ENCODE data around the gene SKIC8. TPM values are rescaled to one million over a fixed set of nuclear protein-coding genes. Genes with fewer than 3 reads are reported as not detected.

The SKIC8 gene
- 66.5 and 73.3 TPM in 2 replicates for total RNA-seq

GRCh38 chr15:78299101-78299930 is at the start of gene SKIC8:
TSS of gene SKIC8 (minus strand) at chr15:78299609. CDS start at chr15:78295686, 3,923 bp downstream.

GRCh38 chr15:78340231-78341056 is 41.0 kb upstream of the SKIC8 start, which contains the start of gene CRABP1:
TSS of gene CRABP1 (plus strand) at chr15:78340353. CDS start at chr15:78340429, 76 bp downstream.

DNA sequence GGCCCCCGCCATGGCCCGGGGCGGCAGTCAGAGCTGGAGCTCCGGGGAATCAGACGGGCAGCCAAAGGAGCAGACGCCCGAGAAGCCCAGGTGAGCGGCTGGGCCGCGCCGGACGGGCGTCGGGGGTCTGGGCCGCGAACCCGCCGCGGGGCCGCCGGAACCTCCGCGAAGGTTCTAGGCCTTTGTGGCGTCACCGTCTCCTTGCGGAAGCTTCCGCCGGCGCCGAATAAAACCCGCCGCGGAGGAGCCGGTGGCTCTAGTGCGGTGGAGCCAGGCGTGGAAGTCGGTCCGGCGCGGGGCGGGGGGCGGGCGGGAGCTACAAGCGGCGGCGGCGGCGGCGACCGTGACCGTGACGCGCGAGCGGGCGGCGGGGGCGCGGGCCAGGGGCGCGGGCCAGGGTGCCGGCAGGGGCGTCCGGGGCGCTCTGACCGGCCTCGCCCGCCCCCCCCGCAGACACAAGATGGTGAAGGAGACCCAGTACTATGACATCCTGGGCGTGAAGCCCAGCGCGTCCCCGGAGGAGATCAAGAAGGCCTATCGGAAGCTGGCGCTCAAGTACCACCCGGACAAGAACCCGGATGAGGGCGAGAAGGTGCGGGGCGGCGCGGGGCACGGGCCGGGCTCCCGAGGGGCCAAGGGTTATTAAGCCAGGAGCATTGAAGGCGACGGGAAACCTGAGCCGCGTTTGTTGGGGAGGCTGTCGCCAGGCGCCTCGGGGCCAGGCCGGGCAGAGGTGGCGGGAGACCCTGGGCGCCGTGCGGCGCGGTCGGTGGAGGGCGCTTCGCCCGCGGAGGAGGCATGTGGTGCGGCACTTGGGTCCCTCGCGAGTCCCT is 34.9 kb downstream of the SKIC8 start, which contains the start of gene DNAJA4:
Gene DNAJA4, plus strand, starts transcription at position 259 of the 833 bp plus-strand sequence. Its CDS starts 202 bp downstream, at position 461.

GRCh38 chr15:78234515-78235040 is 64.8 kb downstream of the SKIC8 start, which contains the start of gene ACSBG1:
TSS of gene ACSBG1 (minus strand) at chr15:78234565. CDS start at chr15:78234501, 64 bp downstream.

Other genes with a start within 250 kb of the SKIC8 start
- gene TBC1D2B, start 221.9 kb downstream of the SKIC8 start, total RNA-seq = 16.5 and 43.2 TPM in 2 replicates
- not detected in 2 replicates for gene SH2D7, start 207.0 kb downstream of the SKIC8 start, total RNA-seq
- 0.97 and 2.4 TPM in 2 replicates for gene CIB2, start 168.2 kb downstream of the SKIC8 start, total RNA-seq
- gene IDH3A, start 150.2 kb downstream of the SKIC8 start, total RNA-seq = 13.8 and 38.1 TPM in 2 replicates
- not detected in 2 replicates for gene ACSBG1, start 65.0 kb downstream of the SKIC8 start, total RNA-seq
- gene DNAJA4, start 35.0 kb downstream of the SKIC8 start, total RNA-seq = 1.9 and 7.3 TPM in 2 replicates
- gene CRABP1, start 40.7 kb upstream of the SKIC8 start, total RNA-seq = not detected in 2 replicates
- gene IREB2, start 138.6 kb upstream of the SKIC8 start, total RNA-seq = 19.8 and 42.5 TPM in 2 replicates
- 0.49 and 1.3 TPM in 2 replicates for gene HYKK, start 208.0 kb upstream of the SKIC8 start, total RNA-seq
- 159 and 175 TPM in 2 replicates for gene PSMA4, start 240.8 kb upstream of the SKIC8 start, total RNA-seq

All from bladder microvascular endothelial cell (primary cell).